Stomach (tissue), 4 donors: ENCODE data around the gene OPRL1.

Source experiments
- CTCF ChIP-seq, 7 experiments: fragments of 450-650 bp in 4 of 7; fragments of 200-600 bp in 3 of 7; sonication (generic) in 3 of 7; IDR thresholded peaks; one replicate each; pipeline ENCODE4 v1.5.1; 2016 to 2019; ENCODE audit warnings: antibody characterized with exemption in 7 of 7, control low read depth in 2 of 7, mild to moderate bottlenecking in 1 of 7
- POLR2AphosphoS5 ChIP-seq, 3 donors: sonication (generic); formaldehyde crosslinking; IDR thresholded peaks; one replicate each; pipeline ENCODE4 v1.6.1; 2016; ENCODE audit warnings: antibody characterized with exemption in 3 of 3

DNA sequence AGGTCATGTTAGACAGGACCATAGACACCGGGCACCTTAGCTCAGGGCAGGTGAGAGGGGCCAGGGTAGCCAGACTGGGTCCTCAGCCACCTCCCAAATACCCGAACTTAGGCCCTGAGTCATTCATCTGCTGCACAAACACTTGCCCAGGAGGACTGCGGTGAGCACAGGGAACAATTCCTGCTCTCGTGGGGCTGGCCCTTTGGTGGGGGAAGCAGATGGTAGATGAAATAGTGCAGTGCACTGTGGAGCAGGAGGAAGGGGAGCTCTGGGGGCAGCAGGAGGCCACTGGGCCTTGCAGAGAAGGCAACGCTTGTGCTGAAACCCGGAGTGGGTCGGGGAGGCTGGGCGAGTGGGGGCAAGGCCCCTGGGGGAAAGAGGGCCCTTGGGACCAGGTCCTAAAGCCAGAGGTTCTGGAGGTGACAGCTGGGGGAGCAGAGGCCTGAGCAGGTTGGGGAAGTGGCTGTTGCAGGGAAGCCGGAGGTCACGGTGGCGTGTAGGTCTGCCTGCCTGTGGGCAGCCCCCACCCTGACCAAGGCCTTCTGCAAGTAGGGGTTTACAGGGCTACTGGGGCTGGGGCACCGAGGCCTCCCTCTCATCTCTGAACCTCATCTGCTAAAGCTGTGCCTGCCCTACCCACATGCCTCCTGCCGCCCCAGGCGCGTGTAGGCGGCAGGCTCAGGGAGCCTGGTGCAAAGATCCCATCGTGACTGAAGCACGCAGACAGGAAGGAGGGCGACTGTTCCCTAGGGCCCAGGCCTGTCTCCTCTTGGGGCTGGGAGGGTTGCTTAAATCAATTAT, 32.2 kb downstream of the OPRL1 start:
- no peak for TF ChIP-seq CTCF (IDR thresholded peaks at IDR 0.05)
- TF ChIP-seq POLR2AphosphoS5 (IDR thresholded peaks at IDR 0.05): no peak
